EL (cell line): ENCODE results near the gene AGBL3.
A peak's percentile ranks its signal among the peaks of the same experiment; 100 is the strongest.
"Not testable (repeated sequence)": the region's sequence is repeated elsewhere in the genome, so short reads cannot be mapped to it uniquely, and the experiment has no call there.

ENCODE experiments used
- DNase-seq: peaks from one replicate; pipeline ENCODE4 v3.0.0-alpha.2; 2016

Gene AGBL3

GRCh38 chr7:134966691-134967090 is 19.6 kb upstream of the AGBL3 start:
- no peak for DNase-seq

DNA sequence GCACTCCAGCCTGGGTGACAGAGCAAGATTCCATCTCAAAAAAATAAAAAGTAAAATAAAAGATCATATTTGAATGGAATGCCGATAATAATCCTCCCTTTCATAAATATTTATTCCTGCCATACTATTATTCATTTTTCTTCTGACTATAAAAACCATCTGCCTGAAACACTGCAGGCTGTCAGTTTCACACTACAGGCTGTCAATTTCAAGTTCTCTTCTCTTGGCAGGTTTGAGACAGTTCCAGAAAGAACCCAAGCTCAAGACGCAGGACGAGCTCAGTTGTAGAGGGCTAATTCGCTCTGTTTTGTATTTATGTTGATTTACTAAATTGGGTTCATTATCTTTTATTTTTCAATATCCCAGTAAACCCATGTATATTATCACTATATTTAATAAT is 18.2 kb upstream of the AGBL3 start:
- DNase-seq, result no peak

GRCh38 chr7:134981645-134982044 is 4.7 kb upstream of the AGBL3 start:
- not testable (repeated sequence) for DNase-seq

- no peak for DNase-seq
Measured at GRCh38 chr7:134985894-134986362, 380 bp upstream of the AGBL3 start.

DNA sequence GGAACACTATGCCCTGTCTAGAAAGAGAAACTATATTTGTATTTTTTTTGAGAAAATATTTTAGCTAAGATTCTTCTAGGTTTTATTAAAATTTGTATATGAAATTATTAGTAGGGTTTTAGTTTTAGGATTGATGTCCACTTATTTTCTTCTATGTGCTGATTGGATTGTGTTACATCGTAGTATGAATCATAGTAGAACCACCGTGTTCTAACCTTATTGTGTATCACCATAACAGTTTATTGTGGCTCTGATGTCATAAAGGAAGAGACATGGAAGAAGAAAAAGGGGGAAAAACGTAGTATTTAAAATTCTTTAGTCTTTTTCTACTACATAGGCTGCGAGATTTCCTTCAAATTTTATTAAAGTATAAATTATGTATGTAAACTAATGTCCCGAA is 1.9 kb downstream of the AGBL3 start:
- no peak for DNase-seq

DNA sequence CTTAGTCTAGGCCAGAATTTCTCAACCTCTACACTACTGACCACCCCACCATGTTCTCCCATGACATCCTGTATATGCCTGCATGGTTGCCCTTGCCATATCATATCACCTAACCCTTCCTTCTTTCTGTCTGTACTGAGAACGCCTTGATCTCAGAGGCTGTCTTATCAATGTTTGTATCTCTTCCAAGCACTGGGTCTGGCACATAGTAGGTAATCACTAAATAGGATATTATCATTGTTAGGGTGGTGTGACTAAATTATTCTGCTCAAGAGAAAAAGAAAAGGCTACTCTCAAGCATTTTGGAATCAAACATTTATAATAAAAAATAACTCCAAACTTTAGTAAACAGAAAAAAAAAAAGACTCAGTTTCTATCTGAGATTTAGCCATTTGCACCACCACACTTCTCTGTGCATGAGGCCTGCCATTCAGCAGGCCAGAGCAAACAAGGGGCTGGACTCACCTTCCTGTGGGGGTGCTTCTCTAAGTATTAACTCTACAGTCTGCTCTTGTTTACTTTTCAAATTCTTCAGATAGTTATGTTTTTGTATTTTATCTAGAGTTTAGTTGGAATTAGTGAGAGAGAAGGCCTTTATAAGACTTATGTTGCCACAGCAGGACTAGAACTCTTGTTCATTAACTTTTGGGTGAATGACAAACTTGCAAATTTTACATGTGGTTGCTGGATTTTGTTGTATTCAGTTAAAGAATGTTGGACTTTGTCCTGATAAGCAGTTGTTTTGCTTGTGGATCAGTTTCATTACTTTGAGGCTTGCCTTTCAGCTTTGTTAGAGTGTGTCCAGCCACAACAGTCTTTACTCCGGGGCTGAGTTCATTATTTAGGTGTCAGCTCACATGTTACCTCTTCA is 5.4 kb downstream of the AGBL3 start:
- DNase-seq, result peak; percentile 12

- DNase-seq, result no peak
Measured at GRCh38 chr7:134992626-134993179, 6.4 kb downstream of the AGBL3 start.

DNA sequence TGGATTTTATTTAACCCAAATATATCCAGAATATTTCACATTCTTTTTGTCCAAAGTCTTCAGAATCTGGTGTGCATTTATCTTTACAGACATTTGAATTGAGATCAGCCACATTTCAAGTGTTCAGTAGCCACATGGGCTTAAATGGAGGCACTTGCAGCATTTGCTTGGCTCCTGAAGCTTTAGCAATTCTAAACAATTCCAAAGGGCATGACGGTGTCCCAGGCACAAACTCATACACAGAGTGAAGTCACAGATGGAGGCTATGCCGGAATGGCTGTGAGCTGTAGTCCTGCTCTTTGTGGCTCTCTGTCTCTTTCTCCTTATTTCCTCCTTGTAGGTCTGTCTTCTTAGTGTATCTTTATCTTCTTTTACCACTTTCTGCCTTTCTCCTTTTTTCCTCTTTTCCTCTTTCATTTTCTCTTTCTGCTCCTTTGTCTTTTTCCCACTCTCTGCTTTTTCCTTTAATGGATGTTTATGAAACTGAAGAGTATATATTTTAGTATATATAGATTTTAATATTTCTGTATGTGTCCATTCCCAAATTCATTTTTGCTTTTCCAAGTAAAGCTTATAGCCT is 7.7 kb downstream of the AGBL3 start:
- no peak for DNase-seq

- DNase-seq, result no peak
Measured at GRCh38 chr7:134995239-134996096, 9.2 kb downstream of the AGBL3 start.

DNA sequence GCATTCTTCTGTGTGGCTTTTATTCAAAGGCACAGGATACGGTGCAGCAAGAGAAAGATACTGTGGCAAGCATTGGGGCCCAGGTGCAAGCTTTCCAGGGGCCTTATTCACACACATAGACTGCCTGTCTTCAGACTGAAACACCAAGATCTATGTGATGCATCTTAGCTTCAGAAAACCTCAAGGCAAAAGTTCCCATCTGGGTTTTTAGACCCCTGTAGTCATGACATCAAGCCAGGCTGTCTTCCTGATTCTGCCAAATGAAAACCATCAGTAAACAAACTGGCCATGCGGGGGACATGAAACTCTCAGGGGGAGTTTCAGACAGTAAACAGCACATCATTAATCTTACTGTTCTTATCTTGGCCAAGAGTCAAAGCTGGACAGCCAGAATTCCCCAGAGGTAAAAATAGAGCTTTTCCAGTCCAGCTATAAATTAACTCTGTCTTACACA is 9.8 kb downstream of the AGBL3 start:
- DNase-seq, result no peak

DNA sequence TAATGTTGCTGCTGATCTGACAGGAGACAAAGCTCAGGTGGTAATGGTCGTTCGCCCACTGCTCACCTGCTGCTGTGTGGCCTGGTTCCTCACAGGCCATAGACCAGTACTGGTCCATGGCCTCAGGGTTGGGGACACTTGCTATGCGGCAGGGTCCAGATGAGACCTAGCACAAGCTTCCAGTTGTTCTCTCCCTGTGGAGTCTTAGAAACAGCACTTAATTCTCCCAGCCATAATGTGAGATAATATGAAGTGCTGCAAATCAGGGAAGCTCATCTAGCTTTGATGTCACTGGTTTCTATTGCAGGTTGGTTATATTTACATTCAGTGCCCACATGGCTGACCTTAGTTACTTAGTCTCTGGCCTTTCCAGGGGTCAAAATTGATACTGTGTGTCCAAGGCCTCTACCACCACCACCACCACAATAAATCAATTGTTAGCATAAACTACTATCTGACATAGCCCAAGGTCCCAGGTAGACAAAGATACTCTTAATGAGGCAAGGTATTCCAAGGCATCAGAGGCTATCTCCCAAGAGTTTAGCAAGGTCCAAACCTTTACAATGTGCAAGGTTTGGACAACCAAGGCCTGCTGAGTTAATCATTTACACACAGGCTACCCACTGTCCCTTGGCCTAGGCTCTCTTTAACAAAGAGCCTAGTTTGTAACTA is 11.0 kb downstream of the AGBL3 start:
- no peak for DNase-seq

- DNase-seq, result no peak
Measured at GRCh38 chr7:134999136-134999535, 12.8 kb downstream of the AGBL3 start.

GRCh38 chr7:135001390-135002165 is 15.3 kb downstream of the AGBL3 start:
- no peak for DNase-seq

DNA sequence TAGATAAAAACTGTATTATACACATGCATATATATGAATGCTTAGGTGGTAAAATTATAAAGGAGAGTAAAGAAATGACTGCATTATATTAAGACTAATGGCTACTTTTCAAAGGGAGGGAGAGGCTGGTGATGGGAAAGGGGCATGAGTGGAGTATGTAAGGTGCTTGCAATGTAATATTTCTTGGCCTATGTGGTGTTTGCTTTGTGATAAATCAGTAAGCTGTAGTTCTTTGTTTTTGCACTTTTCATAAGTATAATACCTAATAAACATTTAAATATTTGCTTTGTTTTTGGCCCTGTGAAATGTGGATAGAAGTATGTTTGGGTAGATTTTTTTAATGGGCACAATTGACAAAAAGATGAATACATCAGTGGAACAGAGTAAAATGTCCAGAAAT is 25.9 kb downstream of the AGBL3 start:
- DNase-seq, result no peak

- DNase-seq, result no peak
Measured at GRCh38 chr7:135023622-135024021, 37.3 kb downstream of the AGBL3 start.

DNA sequence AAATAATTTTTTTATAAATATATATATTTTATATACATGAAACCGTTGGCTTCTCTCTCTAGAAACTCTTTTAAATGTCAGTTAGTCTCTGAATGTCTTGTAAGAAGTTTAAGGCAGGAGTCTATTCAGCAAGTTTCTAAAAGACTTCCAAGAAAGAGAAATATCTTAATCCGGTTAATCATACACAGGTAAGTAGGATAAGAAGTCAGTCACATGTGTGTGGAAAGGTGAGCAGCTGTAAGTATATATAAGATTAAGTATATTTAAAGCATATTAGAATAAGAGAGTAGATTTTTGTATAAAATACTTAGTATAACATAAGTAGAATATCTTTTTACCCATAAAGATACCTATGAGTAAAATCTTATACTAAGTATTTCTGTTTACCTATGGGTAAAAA is 48.9 kb downstream of the AGBL3 start:
- no peak for DNase-seq

DNA sequence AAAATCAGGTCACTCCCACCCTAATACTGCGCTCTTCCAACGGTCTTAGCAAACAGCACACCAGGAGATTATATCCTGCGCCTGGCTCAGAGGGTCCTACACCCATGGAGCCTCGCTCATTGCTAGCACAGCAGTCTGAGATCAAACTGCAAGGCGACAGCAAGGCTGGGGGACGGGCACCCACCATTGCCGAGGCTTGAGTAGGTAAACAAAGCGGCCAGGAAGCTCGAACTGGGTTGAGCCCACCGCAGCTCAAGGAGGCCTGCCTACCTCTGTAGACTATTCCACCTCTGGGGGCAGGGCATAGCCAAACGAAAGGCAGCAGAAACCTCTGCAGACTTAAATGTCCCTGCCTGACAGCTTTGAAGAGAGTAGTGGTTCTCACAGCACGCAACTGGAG is 80.7 kb downstream of the AGBL3 start:
- not testable (repeated sequence) for DNase-seq

DNA sequence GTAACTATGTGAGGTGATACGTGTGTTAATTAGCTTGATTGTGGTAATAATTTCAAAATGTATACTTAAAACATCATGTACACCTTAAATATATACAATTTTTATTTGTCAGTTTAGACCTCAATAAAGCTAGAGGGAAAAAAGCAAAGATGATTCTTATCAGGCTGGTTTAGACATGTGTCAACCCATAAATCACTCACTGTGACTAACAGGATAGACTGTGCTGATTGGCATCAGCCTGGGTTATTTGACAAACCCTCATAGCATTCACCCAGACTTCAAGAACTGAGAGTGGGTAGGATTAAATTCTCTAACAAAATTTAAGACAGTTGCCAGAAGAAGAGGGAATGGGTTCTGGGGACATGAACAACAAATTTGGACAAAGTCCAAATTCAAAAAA is 87.8 kb downstream of the AGBL3 start:
- no peak for DNase-seq

DNA sequence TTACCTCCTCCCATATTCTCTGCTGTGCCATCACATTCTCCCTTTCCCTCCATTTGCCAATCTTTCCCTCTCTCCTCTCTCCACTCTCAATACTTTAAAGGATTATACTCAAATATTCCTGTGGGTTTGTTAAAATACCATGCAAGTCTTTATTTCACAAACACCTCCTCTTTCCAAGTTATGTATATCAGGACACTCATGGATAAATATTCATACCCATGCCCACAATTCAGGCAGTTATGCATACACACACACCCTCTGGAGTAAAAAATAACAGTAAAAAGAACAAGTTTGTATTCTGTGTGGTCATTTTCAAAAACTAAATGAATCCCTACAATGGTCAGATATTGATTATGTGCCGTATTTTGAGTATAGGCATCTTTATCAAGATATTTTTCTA is 88.2 kb downstream of the AGBL3 start:
- DNase-seq, result no peak

DNA sequence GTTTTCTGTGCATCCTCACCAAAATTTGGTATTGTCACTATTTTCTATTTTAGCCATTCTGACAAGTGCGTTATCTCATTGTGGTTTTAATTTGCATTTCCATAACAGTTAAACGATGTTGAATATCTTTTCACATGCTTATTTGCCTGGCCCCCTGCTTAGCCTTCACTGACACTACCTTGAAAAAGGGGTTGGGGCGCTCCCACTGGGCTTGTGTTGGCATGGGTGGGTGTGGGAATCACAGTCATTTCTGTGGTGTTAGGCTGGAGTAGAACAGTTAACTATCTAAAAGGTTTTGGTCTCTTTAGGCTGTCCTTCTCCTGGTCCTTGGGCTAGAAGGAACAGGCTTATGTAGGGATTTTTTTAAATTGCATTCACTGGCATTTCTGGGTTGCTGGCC is 89.4 kb downstream of the AGBL3 start:
- no peak for DNase-seq

GRCh38 chr7:135076882-135077281 is 90.6 kb downstream of the AGBL3 start:
- no peak for DNase-seq

- DNase-seq, result no peak
Measured at GRCh38 chr7:135077642-135078041, 91.3 kb downstream of the AGBL3 start.
